Retinal pigment epithelial cell (primary cell): Measurements from ENCODE around the gene PREX1.

ENCODE experiments used
- DNase-seq: peaks from one replicate; pipeline ENCODE4 v3.0.0-alpha.2; 2010; ENCODE audit warnings: low read depth
- H3K4me3 ChIP-seq: 2 replicates; pipeline ENCODE4 v1.5.1; 2011; ENCODE audit warnings: mild to moderate bottlenecking, low read length, control low read depth, moderate library complexity
- TF ChIP-seq, protein P1 (sequence below): conservative IDR thresholded peaks from 2 replicates; pipeline ENCODE4 v1.5.1; 2011; ENCODE audit warnings: low read depth, low read length, control low read depth, inconsistent platforms

Gene PREX1

GRCh38 chr20:48608756-48609155, 219.0 kb downstream of the PREX1 start:
- H3K4me3 ChIP-seq, result no peak overlapping the region
- DNase-seq, result no peak
- TF ChIP-seq, protein P1, sequence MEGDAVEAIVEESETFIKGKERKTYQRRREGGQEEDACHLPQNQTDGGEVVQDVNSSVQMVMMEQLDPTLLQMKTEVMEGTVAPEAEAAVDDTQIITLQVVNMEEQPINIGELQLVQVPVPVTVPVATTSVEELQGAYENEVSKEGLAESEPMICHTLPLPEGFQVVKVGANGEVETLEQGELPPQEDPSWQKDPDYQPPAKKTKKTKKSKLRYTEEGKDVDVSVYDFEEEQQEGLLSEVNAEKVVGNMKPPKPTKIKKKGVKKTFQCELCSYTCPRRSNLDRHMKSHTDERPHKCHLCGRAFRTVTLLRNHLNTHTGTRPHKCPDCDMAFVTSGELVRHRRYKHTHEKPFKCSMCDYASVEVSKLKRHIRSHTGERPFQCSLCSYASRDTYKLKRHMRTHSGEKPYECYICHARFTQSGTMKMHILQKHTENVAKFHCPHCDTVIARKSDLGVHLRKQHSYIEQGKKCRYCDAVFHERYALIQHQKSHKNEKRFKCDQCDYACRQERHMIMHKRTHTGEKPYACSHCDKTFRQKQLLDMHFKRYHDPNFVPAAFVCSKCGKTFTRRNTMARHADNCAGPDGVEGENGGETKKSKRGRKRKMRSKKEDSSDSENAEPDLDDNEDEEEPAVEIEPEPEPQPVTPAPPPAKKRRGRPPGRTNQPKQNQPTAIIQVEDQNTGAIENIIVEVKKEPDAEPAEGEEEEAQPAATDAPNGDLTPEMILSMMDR, result no peak

- TF ChIP-seq, protein P1, result no peak
- H3K4me3 ChIP-seq, result no peak overlapping the region
- DNase-seq, result no peak
Measured at GRCh38 chr20:48607544-48607865, 220.3 kb downstream of the PREX1 start.

DNA sequence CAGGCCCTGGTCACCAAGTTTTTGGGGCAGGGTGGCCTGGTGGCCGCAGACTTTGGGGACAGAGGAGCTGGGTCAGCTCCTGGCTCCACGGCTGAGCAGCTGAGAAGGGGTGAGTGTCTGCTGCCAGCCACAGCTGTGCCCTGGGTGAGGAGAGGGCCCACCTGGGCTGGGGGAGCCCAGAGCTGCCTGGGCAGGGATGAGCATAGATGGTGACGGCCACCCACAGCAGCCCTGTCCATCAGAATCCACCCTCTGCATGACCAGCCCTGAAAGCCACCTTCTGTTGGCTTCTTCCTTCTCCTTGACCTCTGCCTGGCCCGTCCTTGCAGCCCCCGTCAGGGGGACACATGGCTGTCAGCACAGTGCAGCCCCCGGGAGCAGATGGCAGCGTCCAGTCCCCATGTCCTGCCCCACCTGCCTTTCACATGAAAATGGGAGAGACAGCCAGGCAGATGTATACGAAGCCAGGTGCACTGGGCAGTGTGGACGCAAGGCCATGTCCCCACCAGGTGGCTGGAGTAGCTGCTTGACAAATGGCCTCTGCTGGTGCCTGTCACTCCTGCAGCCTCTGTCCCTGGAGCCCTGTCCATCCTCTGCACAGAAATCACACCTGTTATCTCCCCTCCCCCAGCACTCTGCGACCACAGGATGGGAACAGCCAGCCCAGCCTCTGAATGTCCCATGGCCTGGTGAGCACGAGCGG, 220.8 kb downstream of the PREX1 start:
- TF ChIP-seq, protein P1, result no peak
- no peak for DNase-seq
- H3K4me3 ChIP-seq, result no peak overlapping the region

DNA sequence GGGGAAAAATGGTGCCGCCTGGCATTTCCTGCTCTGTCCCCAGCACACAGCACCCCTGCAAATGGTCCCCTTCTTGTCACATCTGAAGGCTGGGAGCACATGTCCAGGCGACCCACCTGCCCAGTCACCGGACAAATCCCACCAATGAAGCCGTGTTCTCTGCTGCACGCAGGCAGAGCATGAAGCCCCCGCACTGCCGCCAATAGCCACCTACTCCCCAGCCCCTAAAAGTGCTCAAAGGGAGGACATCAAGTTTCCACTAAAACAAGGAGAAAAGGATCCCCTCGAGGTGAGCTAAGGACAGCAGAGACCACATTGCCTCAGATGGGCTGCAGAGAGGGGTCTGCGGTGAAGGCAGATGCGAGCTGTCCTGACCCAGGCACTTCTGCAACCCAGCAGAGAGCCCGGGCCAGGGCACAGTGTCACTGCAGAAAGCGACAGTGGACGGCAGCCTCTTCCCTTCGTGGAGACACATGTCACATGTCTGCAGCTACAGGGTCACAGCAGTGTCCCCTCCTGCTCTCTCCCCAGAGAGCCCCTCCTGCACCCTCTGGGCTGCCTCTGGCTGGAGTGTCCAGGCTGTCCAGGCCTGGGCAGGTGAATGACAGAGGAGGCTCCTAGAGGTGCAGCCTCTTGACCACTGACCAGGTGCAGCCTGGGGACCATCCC, 221.5 kb downstream of the PREX1 start:
- no peak overlapping the region for H3K4me3 ChIP-seq
- TF ChIP-seq, protein P1, result no peak
- no peak for DNase-seq

- TF ChIP-seq, protein P1, result no peak
- no peak for DNase-seq
- no peak overlapping the region for H3K4me3 ChIP-seq
Measured at GRCh38 chr20:48605364-48606171, 222.2 kb downstream of the PREX1 start.

DNA sequence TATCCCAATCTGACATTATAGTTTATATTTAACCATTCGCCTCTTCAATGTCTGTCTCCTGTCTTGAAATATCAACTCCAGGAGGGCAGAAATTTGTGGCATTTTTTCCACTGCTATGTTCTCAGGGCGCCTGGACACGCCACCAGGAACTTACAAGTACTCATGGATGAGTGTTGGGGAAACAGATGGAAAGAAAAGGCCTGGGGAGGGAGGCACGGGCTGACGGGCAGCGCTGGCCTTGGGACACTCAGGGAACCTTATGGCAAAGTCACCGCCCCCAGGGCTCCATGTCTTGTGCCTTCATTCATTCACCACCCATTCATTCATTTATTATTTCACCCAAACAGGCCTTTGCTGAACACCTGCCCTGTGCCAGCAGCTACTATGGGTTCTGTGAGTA, 222.9 kb downstream of the PREX1 start:
- DNase-seq, result no peak

More for the DNA sequence above, 222.9 kb downstream of the PREX1 start:
- TF ChIP-seq, protein P1, result no peak
- H3K4me3 ChIP-seq, result no peak overlapping the region
